Neural crest cell (in vitro differentiated cells): ENCODE results near the gene EVI5. TPM values are rescaled to one million over a fixed set of nuclear protein-coding genes. Genes with fewer than 3 reads are reported as not detected.

Experiments
- DNase-seq: peaks from one replicate; pipeline ENCODE4 v3.0.0; 2021; ENCODE audit warnings: low read depth, mixed read lengths, low spot score
- H3K27ac Mint-ChIP-seq: one replicate; pipeline ENCODE4 v1.8.0; 2021; ENCODE audit warnings: mild to moderate bottlenecking, mixed read lengths; ENCODE audit not compliant: unreplicated experiment
- H3K27me3 Mint-ChIP-seq: 2 replicates; pipeline ENCODE4 v1.8.0; 2021; ENCODE audit warnings: low read depth, mild to moderate bottlenecking, mixed read lengths
- H3K36me3 Mint-ChIP-seq: 2 replicates; pipeline ENCODE4 v1.8.0; 2021; ENCODE audit warnings: low read depth, mild to moderate bottlenecking, mixed read lengths
- H3K4me1 Mint-ChIP-seq: 2 replicates; pipeline ENCODE4 v1.8.0; 2021; ENCODE audit warnings: mixed read lengths
- H3K4me3 Mint-ChIP-seq: one replicate; pipeline ENCODE4 v1.8.0; 2021; ENCODE audit warnings: mild to moderate bottlenecking, mixed read lengths
- H3K9me3 Mint-ChIP-seq: 2 replicates; pipeline ENCODE4 v1.8.0; 2021; ENCODE audit warnings: mixed read lengths
- CTCF ChIP-seq: fragments of 200-600 bp; sonication (generic); conservative IDR thresholded peaks from 2 replicates; pipeline ENCODE4 v1.5.0; 2021; ENCODE audit warnings: antibody characterized with exemption, mild to moderate bottlenecking
- total RNA-seq: library from RNA; stranded (reverse); gene quantifications from 2 replicates; pipeline ENCODE4 v1.2.1, GENCODE V29; 2021

Gene EVI5
- total RNA-seq, 1 donor from 2014 or later = 24.7 TPM

GRCh38 chr1:92544756-92545165 is 240.1 kb downstream of the EVI5 start:
- H3K27me3 Mint-ChIP-seq = no peaks in the 10 kb centered on the region
- H3K4me1 Mint-ChIP-seq = no peaks in the 10 kb centered on the region
- no peaks in the 10 kb centered on the region for H3K9me3 Mint-ChIP-seq
- TF ChIP-seq CTCF = no peak
- H3K27ac Mint-ChIP-seq = no peak overlapping the region
- no peak for DNase-seq
- peaks cover 7% of the 10 kb centered on the region for H3K36me3 Mint-ChIP-seq
- H3K4me3 Mint-ChIP-seq = no peak overlapping the region

GRCh38 chr1:92543131-92544055 is 241.5 kb downstream of the EVI5 start:
- Mint-ChIP-seq H3K4me3 (no peak overlapping the region), H3K36me3 (peaks cover 4% of the 10 kb centered on the region), H3K27me3 (no peaks in the 10 kb centered on the region), H3K27ac (no peak overlapping the region), H3K9me3 (no peaks in the 10 kb centered on the region), H3K4me1 (no peaks in the 10 kb centered on the region)
- TF ChIP-seq CTCF = no peak
- no peak for DNase-seq

- H3K27me3 Mint-ChIP-seq = no peaks in the 10 kb centered on the region
Measured at GRCh38 chr1:92538413-92539061, 246.4 kb downstream of the EVI5 start.

GRCh38 chr1:92538048-92538412 is 246.9 kb downstream of the EVI5 start:
- DNase-seq = no peak
- Mint-ChIP-seq H3K4me3 (no peak overlapping the region), H3K27me3 (no peaks in the 10 kb centered on the region), H3K4me1 (no peaks in the 10 kb centered on the region), H3K36me3 (peaks cover 7% of the 10 kb centered on the region), H3K9me3 (peaks cover 4% of the 10 kb centered on the region), H3K27ac (no peak overlapping the region)
- TF ChIP-seq CTCF = no peak

More at GRCh38 chr1:92538413-92539061, 246.4 kb downstream of the EVI5 start:
- Mint-ChIP-seq H3K4me3 (no peak overlapping the region), H3K36me3 (peaks cover 6% of the 10 kb centered on the region), H3K9me3 (no peaks in the 10 kb centered on the region), H3K4me1 (no peaks in the 10 kb centered on the region), H3K27ac (no peak overlapping the region)
- no peak for TF ChIP-seq CTCF
- no peak for DNase-seq

- no peak for TF ChIP-seq CTCF
- no peaks in the 10 kb centered on the region for H3K4me1 Mint-ChIP-seq
- H3K4me3 Mint-ChIP-seq = no peak overlapping the region
- no peak for DNase-seq
- H3K27me3 Mint-ChIP-seq = no peaks in the 10 kb centered on the region
- H3K27ac Mint-ChIP-seq = no peak overlapping the region
- peaks cover 4% of the 10 kb centered on the region for H3K9me3 Mint-ChIP-seq
- H3K36me3 Mint-ChIP-seq = peaks cover 10% of the 10 kb centered on the region
Measured at GRCh38 chr1:92536980-92537884, 247.7 kb downstream of the EVI5 start.
